Sigmoid colon (tissue), 7 donors: ENCODE results near the gene PCDHA13. TPM values are rescaled to one million over a fixed set of nuclear protein-coding genes. Genes with fewer than 3 reads are reported as not detected.
"Not testable (repeated sequence)": the region's sequence is repeated elsewhere in the genome, so short reads cannot be mapped to it uniquely, and the experiment has no call there.

Source experiments
- DNase-seq: peaks from one replicate; pipeline ENCODE4 v3.0.0-alpha.2; 2019
- H3K27ac ChIP-seq, 4 donors: fragments of 200-600 bp; sonication (generic); one replicate each; pipeline ENCODE4 v1.5.1; 2016 to 2019; ENCODE audit warnings: mild to moderate bottlenecking in 1 of 4
- H3K27me3 ChIP-seq, 3 donors: fragments of 200-600 bp; sonication (generic); one replicate each; pipeline ENCODE4 v1.5.1; 2019; ENCODE audit warnings: mild to moderate bottlenecking in 1 of 3
- H3K36me3 ChIP-seq, 4 donors: fragments of 200-600 bp; sonication (generic); one replicate each; pipeline ENCODE4 v1.5.1; 2016 to 2019
- H3K4me1 ChIP-seq, 4 donors: fragments of 200-600 bp; sonication (generic); one replicate each; pipeline ENCODE4 v1.5.1; 2017 to 2019
- H3K4me3 ChIP-seq, 4 donors: fragments of 200-600 bp; sonication (generic); one replicate each; pipeline ENCODE4 v1.5.1; 2017 to 2019; ENCODE audit warnings: mild to moderate bottlenecking in 2 of 4, moderate library complexity in 1 of 4
- H3K9me3 ChIP-seq, 4 donors: fragments of 200-600 bp in 3 of 4; sonication (generic) in 3 of 4; one replicate each; pipeline versions ENCODE4 v1.5.1 to v1.6.1; 2013 to 2019
- EP300 ChIP-seq, 4 donors: sonication (generic); formaldehyde crosslinking; IDR thresholded peaks; one replicate each; pipeline ENCODE4 v1.6.1; 2017; ENCODE audit warnings: antibody characterized with exemption in 4 of 4
- POLR2A ChIP-seq, 2 donors: fragments of 450-650 bp; IDR thresholded peaks; one replicate each; pipeline ENCODE4 v1.6.1; 2016; ENCODE audit warnings: antibody characterized with exemption in 2 of 2, mild to moderate bottlenecking in 2 of 2, moderate library complexity in 2 of 2
- POLR2AphosphoS5 ChIP-seq, 4 donors: sonication (generic); formaldehyde crosslinking; IDR thresholded peaks; one replicate each; pipeline ENCODE4 v1.6.1; 2017; ENCODE audit warnings: antibody characterized with exemption in 4 of 4
- WGBS, 2 donors: extraction: QIAGEN DNeasy Blood & Tissue Kit; methylation state at CpG; one replicate each; pipeline ENCODE4 v1.1.7; 2013; 5-methylcytosine and 5-hydroxymethylcytosine counted together
- intact Hi-C: fragments of 100-400 bp; cut with DNase I; formaldehyde crosslinking; loops from one replicate; pipeline ENCODE4 v1.15.1; 2023
- polyA plus RNA-seq, 3 donors: library from polyadenylated mRNA; stranded (reverse); fragments of 200-250 nt; gene quantifications; one replicate each; pipeline ENCODE4 v1.2.3, GENCODE V29; 2013
- total RNA-seq, 4 donors: library from RNA; depleted of rRNA; stranded (reverse); fragments of >200 nt; gene quantifications; one replicate each; pipeline ENCODE4 v1.1.0, GENCODE V29; 2016
- TF ChIP-seq, protein P1 (sequence below), 4 experiments: fragments of 450-650 bp in 3 of 4; fragments of 200-600 bp in 1 of 4; IDR thresholded peaks; one replicate each; pipeline ENCODE4 v1.5.1; 2016 to 2019; ENCODE audit warnings: antibody characterized with exemption in 4 of 4, mild to moderate bottlenecking in 3 of 4, moderate library complexity in 2 of 4
- donor health status: healthy with polysubstance abuse.
- donor health status: Bipolar disorder and iron deficiency.
- donor health status: healthy.

The PCDHA13 gene
- total and polyA plus RNA-seq, 7 donors: 0.10 to 1.4 (median 0.54) TPM; not detected in 2

DNA sequence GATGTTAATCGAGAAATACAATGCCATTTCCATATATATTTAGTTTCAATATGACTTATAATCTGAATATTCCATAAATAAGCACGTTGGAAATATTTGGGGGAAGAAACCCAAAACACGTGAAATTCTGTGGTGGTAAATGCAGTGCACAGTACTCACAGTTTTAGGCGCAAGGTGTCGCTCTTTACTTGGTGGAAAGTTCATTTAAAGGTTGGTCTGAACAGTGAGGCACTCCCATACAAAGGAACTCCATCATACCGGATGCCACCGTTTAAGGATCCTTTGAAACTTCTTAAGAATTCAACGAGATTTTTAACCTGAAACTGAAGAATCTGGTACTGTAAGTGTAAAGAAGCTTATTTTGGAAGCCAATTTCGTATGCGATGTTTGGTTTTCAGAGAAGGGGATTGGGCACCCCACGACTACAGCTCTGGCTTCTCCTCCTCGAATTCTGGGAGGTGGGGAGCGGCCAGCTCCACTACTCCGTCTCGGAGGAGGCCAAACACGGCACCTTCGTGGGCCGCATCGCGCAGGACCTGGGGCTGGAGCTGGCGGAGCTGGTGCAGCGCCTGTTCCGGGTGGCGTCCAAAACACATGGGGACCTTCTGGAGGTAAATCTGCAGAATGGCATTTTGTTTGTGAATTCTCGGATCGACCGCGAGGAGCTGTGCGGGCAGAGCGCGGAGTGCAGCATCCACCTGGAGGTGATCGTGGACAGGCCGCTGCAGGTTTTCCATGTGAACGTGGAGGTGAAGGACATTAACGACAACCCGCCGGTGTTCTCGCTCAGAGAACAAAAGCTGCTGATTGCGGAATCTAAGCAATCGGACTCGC lies 13.0 kb upstream of the PCDHA13 start, which contains the start of gene PCDHA11:
TSS of gene PCDHA11 (plus strand) at position 237 of the 834 bp plus-strand sequence. CDS start at position 384, 147 bp downstream.
- 21 to 45% methylated on average over 41 of the region's 41 CpGs for WGBS, 2 donors
- peak within 1 kb of the TSS in 1 of 4 donors; percentile 12 for H3K4me3 ChIP-seq
- no peak within 1 kb of the TSS for H3K27ac ChIP-seq
- peaks cover 12 to 24% (median 16%) of the 10 kb centered on the region in 4 donors for H3K9me3 ChIP-seq
- intact Hi-C loops: no loop called here
- TF ChIP-seq POLR2A (IDR thresholded peaks at IDR 0.05): no peak
- TF ChIP-seq EP300 (IDR thresholded peaks at IDR 0.05): no peak
- TF ChIP-seq, protein P1, sequence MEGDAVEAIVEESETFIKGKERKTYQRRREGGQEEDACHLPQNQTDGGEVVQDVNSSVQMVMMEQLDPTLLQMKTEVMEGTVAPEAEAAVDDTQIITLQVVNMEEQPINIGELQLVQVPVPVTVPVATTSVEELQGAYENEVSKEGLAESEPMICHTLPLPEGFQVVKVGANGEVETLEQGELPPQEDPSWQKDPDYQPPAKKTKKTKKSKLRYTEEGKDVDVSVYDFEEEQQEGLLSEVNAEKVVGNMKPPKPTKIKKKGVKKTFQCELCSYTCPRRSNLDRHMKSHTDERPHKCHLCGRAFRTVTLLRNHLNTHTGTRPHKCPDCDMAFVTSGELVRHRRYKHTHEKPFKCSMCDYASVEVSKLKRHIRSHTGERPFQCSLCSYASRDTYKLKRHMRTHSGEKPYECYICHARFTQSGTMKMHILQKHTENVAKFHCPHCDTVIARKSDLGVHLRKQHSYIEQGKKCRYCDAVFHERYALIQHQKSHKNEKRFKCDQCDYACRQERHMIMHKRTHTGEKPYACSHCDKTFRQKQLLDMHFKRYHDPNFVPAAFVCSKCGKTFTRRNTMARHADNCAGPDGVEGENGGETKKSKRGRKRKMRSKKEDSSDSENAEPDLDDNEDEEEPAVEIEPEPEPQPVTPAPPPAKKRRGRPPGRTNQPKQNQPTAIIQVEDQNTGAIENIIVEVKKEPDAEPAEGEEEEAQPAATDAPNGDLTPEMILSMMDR (IDR thresholded peaks at IDR 0.05): no peak
- TF ChIP-seq POLR2AphosphoS5 (IDR thresholded peaks at IDR 0.05): no peak
- no peaks in the 10 kb centered on the region for H3K4me1 ChIP-seq
- no peaks in the 10 kb centered on the region for H3K36me3 ChIP-seq
- DNase-seq: no peak
- peaks cover 0 to 49% (median 18%) of the 10 kb centered on the region in 3 donors for H3K27me3 ChIP-seq

- H3K27ac ChIP-seq: no peak overlapping the region
- H3K4me3 ChIP-seq: peak overlapping the region in 1 of 4 donors; percentile 12
- peaks cover 12 to 24% (median 16%) of the 10 kb centered on the region in 4 donors for H3K9me3 ChIP-seq
- no peak for DNase-seq
- WGBS, 2 donors: 60 to 66% methylated on average over 5 of the region's 5 CpGs
- peaks cover 0 to 53% (median 18%) of the 10 kb centered on the region in 3 donors for H3K27me3 ChIP-seq
- no peaks in the 10 kb centered on the region for H3K36me3 ChIP-seq
- H3K4me1 ChIP-seq: no peaks in the 10 kb centered on the region
- intact Hi-C loops: no loop called here
- TF ChIP-seq EP300 (IDR thresholded peaks at IDR 0.05): no peak
- TF ChIP-seq, protein P1 (IDR thresholded peaks at IDR 0.05): no peak
- no peak for TF ChIP-seq POLR2AphosphoS5 (IDR thresholded peaks at IDR 0.05)
- TF ChIP-seq POLR2A (IDR thresholded peaks at IDR 0.05): no peak
Observed at GRCh38 chr5:140869555-140869886, 12.4 kb upstream of the PCDHA13 start.

- intact Hi-C loops: no loop called here
- Histone ChIP-seq H3K4me1 (no peaks in the 10 kb centered on the region), H3K9me3 (peaks cover 12 to 28% (median 17%) of the 10 kb centered on the region in 4 donors), H3K27ac (no peak overlapping the region), H3K4me3 (no peak overlapping the region), H3K36me3 (no peaks in the 10 kb centered on the region), H3K27me3 (peaks cover 0 to 63% (median 18%) of the 10 kb centered on the region in 3 donors)
- TF ChIP-seq POLR2A (IDR thresholded peaks at IDR 0.05): no peak
- TF ChIP-seq POLR2AphosphoS5 (IDR thresholded peaks at IDR 0.05): no peak
- TF ChIP-seq, protein P1 (IDR thresholded peaks at IDR 0.05): no peak
- TF ChIP-seq EP300 (IDR thresholded peaks at IDR 0.05): no peak
- DNase-seq: no peak
- WGBS, 2 donors: 59 to 81% methylated on average over 114 of the region's 114 CpGs
Observed at GRCh38 chr5:140870221-140871201, 11.4 kb upstream of the PCDHA13 start.

- TF ChIP-seq, protein P1 (IDR thresholded peaks at IDR 0.05): no peak
- TF ChIP-seq POLR2A (IDR thresholded peaks at IDR 0.05): no peak
- TF ChIP-seq EP300 (IDR thresholded peaks at IDR 0.05): no peak
- no peak for TF ChIP-seq POLR2AphosphoS5 (IDR thresholded peaks at IDR 0.05)
- Histone ChIP-seq H3K27me3 (peaks cover 0 to 83% (median 4%) of the 10 kb centered on the region in 3 donors), H3K36me3 (no peaks in the 10 kb centered on the region), H3K9me3 (peaks cover 16 to 30% (median 20%) of the 10 kb centered on the region in 4 donors), H3K4me3 (no peak within 1 kb of the TSS), H3K27ac (peak within 1 kb of the TSS in 1 of 4 donors; percentile 36), H3K4me1 (no peaks in the 10 kb centered on the region)
- DNase-seq: no peak
- WGBS, 2 donors: 24 to 53% methylated on average over 47 of the region's 47 CpGs
- intact Hi-C loops: no loop called here
Observed at GRCh38 chr5:140875085-140876065, 6.5 kb upstream of the PCDHA13 start, which contains the start of gene PCDHA12. Gene PCDHA12 (plus strand): TSS chr5:140875308. CDS start chr5:140875473, 165 bp downstream.

DNA sequence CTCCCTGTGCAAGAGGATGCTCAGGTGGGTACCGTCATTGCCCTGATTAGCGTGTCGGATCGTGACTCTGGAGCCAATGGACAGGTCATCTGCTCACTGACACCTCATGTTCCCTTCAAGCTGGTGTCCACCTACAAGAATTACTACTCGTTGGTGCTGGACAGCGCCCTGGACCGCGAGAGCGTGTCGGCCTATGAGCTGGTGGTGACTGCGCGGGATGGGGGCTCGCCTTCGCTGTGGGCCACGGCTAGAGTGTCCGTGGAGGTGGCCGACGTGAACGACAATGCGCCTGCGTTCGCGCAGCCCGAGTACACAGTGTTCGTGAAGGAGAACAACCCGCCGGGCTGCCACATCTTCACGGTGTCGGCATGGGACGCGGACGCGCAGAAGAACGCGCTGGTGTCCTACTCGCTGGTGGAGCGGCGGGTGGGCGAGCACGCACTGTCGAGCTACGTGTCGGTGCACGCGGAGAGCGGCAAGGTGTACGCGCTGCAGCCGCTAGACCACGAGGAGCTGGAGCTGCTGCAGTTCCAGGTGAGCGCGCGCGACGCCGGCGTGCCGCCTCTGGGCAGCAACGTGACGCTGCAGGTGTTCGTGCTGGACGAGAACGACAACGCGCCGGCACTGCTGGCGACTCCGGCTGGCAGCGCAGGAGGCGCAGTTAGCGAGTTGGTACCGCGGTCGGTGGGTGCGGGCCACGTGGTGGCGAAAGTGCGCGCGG lies 5.2 kb upstream of the PCDHA13 start:
- H3K27ac ChIP-seq, H3K4me3 ChIP-seq, H3K4me1 ChIP-seq, DNase-seq, intact Hi-C loops, H3K36me3 ChIP-seq: not testable (repeated sequence)
- WGBS, 2 donors: 52 to 81% methylated on average over 80 of the region's 80 CpGs
- Histone ChIP-seq H3K9me3 (peaks cover 8 to 25% (median 14%) of the 10 kb centered on the region in 4 donors), H3K27me3 (peaks cover 0 to 85% (median 5%) of the 10 kb centered on the region in 3 donors)
